Retinal pigment epithelial cell (primary cell): ENCODE measurements around the gene KRTAP12-3.

Source experiments
- DNase-seq: peaks from one replicate; pipeline ENCODE4 v3.0.0-alpha.2; 2010; ENCODE audit warnings: low read depth
- H3K4me3 ChIP-seq: 2 replicates; pipeline ENCODE4 v1.5.1; 2011; ENCODE audit warnings: mild to moderate bottlenecking, low read length, control low read depth, moderate library complexity
- CTCF ChIP-seq: conservative IDR thresholded peaks from 2 replicates; pipeline ENCODE4 v1.5.1; 2011; ENCODE audit warnings: low read depth, low read length, control low read depth, inconsistent platforms

The KRTAP12-3 gene

GRCh38 chr21:44649521-44650100 is 8.1 kb upstream of the KRTAP12-3 start:
- TF ChIP-seq CTCF: no peak
- DNase-seq: no peak
- H3K4me3 ChIP-seq: no peak overlapping the region

- H3K4me3 ChIP-seq: no peak overlapping the region
- DNase-seq: no peak
These were observed 7.3 kb upstream of the KRTAP12-3 start for GRCh38 chr21:44650265-44650972.

GRCh38 chr21:44650973-44651675 is 6.6 kb upstream of the KRTAP12-3 start:
- DNase-seq: no peak
- no peak overlapping the region for H3K4me3 ChIP-seq
- TF ChIP-seq CTCF: no peak

More at GRCh38 chr21:44650265-44650972, 7.3 kb upstream of the KRTAP12-3 start:
- no peak for TF ChIP-seq CTCF

- DNase-seq: no peak
- TF ChIP-seq CTCF: no peak
- no peak overlapping the region for H3K4me3 ChIP-seq
These were observed 4.6 kb upstream of the KRTAP12-3 start for GRCh38 chr21:44653123-44653522.

GRCh38 chr21:44653656-44654575 is 3.8 kb upstream of the KRTAP12-3 start:
- no peak for TF ChIP-seq CTCF
- H3K4me3 ChIP-seq: no peak overlapping the region
- no peak for DNase-seq

- TF ChIP-seq CTCF: no peak
- no peak within 1 kb of the TSS for H3K4me3 ChIP-seq
- DNase-seq: no peak
These were observed 3.1 kb upstream of the KRTAP12-3 start, which contains the start of gene KRTAP12-4 for GRCh38 chr21:44654576-44655175. KRTAP12-4 (minus strand) TSS chr21:44654659; CDS start chr21:44654614, 45 bp downstream.
